GM21576 (cell line): Measurements from ENCODE around the gene SCARF2.
"Not testable (repeated sequence)": the region's sequence is repeated elsewhere in the genome, so short reads cannot be mapped to it uniquely, and the experiment has no call there.

ENCODE experiments used
- ATAC-seq: cut with Tn5 transposase; IDR thresholded peaks from one replicate; pipeline ENCODE4 v1.9.1; 2021; ENCODE audit warnings: mild to moderate bottlenecking, moderate library complexity; ENCODE audit not compliant: unreplicated experiment

The SCARF2 gene

DNA sequence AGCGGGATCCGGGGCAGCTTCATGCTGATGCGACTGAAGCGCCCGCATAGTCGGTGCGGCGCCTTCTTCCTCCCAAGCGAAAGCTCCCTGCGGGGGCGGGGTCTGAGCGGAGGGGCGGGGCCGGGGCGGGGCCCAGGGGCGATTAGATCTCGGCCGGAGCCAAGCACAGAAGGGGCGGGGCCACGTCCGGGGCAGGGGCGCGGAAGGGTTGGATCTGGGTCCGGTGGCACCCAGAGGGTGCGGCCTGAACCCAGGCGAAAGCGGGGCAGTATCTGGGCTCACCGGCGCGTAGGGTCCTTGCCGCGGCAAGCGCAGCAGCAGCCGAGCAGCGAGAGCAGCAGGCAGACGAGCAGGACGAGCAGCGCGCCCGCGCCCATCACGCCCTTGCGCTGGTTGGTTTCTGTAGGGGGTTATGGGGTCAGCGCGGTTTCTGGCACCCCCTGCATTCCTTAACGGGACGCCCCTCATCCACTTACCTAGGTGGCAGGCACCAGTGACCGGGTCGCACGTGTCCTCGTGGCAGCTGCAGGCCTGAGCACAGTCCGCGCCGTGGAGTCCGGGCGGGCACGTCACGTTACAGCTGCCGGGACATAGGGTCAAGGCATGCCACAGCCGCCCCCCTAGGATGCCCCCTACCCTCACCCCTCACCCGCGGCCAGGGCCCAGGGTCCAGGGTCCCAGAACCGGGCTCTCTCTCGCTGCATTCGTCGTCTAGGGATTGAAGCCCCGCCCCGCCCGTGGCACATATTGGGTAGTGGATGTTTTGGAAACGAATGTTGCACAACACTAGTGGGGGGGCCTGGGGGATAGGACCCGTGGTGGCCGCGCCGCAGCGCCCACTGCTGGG, 8.1 kb downstream of the SCARF2 start:
- no peak for ATAC-seq

DNA sequence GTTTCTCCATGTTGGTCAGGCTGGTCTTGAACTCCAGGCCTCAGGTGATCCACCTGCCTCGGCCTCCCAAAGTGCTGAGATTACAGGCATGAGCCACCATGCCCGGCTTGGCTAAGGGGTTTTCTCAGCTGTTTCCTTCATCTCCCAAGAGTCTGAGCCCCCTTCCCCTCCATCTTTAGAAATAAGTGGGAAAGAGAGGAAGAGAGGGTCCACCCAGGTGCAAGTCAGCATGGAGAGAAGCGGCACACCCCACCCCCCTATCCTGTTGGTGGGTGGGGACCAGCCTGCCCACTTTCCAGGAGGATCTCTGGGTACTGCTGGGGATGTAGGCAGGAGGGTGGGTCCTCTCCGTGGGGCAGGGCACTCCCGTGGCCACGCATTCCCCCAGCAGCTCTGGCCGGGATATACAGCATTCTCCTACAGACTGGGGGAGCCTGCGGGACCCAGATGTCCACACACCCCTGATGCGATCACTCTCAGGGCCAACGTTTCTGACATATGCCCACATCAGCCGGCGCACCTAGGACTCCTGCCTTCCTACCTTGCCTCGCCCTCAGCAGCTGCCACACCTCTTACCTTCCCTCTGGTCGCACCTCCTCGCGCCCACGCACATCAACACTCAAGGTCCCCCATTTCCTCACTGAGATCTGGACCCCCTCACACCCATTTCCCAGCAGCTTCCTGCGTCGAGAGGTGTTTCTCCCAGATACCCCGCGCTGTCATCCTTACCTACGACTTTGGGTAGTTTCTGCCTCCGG, 8.9 kb downstream of the SCARF2 start:
- no peak for ATAC-seq

DNA sequence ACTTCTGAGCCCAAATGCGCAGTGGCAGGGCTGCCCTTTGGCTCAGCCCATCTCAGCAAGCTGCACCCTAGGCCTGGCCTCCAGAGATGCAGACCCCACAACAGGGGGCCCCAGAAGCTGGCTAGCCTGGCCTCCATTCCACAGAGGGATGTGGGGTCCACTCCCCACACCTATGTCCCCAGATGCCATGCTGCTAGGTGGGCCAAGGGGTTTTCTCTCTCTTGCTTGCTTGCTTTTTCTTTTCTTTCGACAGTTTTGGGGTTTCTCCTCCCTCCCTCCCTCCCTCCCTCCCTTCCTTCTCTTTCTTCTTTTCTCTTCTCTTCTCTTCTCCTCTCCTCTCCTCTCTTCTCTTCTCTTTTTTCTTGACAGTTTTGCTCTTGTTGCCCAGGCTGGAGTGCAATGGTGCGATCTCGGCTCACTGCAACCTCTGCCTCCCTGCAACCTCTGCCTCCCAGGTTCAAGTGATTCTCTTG, 9.6 kb downstream of the SCARF2 start:
- no peak for ATAC-seq

DNA sequence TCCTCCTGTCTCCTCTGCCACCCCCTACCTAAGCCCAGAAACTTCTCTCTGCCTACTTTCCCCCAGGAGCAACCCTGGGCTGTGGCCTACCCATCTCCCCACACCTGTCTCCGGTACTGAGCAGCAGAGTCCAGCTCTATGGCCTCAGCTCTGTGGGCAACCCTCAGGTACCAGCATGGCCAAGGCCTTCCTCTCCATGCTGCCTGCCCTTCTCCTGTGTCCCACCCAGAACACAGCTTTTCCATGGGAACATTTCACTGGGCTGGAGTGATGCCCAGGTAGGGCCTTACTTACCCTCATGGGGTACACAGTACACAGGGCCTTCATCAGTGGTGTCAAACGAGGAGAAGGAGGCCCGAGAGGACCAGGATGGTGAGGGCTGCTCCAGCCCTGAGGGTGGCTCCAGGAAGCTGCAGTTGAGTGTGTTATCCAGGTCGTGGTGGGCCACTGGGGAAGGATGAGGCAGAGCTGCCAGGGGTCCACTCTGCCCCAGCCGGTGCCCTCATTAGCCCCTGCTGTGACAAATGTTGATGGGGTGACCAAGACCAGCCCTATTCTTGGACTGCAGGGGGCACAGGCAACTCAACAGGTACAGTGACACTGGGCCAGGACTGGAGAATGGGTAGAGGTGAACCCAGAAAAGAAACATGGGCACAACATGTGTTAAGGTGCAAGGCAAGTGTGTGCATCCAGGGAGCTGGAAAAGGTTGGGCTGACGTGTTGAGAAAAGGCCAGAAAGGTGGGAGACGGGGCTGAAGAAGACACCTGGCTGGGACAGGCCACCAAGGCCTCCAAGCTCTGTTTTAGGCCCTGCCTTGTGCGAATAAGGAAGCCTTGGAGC, 10.3 kb downstream of the SCARF2 start:
- ATAC-seq = no peak

DNA sequence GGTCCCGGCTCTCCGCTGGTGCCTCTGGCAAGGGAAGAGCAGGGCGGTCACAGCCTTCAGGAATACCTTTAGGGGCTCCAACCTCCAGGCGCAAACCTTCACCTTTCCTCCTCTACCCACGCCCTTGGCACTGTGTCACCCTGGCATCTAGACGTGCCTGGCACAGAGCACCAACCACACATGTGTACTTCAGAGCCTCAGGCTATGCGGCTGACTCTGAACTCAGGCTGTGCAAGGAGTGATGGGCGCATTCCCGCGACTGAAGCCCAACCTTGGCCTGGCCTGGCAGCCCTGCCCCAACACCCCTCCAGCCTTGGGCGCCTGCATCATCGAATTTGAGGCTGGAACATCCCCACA, 11.4 kb downstream of the SCARF2 start:
- ATAC-seq = no peak

DNA sequence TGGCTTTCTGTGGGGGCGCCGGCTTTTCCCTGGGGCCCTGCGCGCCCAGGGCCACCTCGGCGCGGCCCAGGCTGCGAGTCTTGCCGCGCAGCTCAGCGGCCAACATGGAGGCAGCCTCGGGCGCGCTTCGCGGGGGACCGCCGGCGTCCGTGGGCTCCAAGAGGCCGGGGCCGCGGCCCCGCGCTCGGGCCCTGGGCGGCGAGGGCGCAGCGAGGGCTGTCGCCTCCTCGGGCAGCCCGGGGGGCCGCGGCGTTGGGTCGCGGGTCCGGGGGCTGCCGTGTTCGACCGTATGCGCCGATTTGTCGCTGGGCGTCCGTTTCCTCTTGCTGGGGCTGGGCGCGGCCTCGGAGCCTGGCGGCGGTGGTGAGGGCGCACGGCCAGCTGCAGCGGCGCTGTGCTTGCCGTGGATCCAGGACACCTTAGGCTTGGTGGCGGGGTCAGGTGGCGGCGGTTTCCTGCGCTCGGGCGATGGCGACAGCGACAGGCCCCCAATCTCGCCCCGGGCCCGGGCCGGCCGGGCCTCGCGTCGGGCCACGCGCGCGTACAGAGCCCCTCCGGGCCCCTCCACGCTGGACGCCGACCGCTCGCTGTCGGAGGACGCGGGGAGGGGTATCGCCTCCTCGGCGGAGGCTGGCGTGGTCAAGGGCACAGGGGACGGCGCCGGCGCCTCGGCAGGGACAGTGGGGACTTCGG, 11.9 kb downstream of the SCARF2 start:
- ATAC-seq = no peak

DNA sequence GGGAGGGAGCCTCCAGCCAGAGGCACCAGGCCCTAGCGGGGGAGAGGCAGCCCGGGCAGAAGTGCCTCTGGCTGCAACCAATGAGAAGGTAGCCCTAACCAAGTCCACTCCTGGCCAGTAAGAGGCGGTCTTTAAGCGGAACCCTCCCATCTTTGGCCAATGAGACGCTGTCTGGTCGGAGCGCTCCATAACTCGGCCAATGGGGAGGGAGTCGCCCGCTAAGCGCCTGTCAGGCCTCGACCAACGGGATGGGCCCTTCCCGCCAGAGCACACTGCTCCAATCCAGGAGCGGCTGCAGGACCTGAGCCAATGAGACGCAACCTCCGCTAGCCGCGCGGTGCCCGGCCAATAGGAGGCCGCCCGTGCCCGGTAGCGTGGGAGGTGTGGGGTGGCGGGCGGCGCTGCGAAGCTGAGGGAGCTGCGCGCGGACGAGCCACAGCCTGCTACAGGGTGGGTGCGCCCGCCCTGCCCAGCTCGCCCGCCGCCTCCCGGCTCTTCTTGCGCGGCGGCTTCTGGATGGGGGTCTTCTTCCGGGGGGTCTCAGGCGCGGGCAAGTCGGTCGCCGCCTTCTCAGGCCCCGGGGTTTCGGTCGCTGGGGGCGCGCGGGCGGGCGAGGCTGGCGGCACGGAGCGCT, 12.6 kb downstream of the SCARF2 start:
- ATAC-seq = no peak

DNA sequence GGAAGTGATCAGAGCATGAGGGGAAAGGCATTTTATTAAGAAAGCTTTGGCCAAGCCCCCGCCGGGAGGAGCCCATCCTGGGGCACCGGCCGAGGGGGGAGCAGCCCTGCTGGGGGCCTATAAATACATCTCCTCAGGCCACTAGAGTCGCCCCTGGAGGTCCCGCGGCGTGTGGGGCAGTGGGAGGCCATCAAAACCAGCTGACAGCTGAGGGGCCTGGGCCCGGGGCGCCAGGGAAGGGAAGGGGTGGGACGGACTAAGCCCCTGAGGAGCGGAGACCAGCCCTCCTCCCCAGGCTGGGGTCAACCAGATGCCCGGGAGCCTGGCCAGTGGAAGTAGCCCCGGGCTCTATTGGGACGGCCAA, 13.1 kb downstream of the SCARF2 start:
- ATAC-seq = no peak

GRCh38 chr22:20423906-20424551, 13.6 kb downstream of the SCARF2 start:
- no peak for ATAC-seq

- no peak for ATAC-seq
Observed at GRCh38 chr22:20423008-20423905, 14.4 kb downstream of the SCARF2 start.

- no peak for ATAC-seq
Observed at GRCh38 chr22:20422271-20423007, 15.2 kb downstream of the SCARF2 start.

DNA sequence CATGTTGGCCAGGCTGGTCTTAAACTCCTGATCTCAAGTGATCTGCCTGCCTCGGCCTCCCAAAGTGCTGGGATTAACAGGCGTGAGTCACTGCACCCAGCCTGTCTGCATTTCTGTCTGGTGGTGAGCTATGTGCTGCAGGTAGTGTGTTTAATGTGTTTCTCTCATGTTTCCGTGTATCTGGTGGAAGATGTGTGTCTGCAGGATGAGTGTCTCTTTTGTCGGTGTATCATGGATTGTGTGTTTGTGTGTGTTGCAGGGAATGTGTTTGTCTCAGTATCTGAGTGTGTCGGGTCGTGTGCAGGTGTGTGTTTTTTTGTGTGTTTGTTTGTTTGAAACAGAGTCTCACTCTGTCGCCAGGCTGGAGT, 16.1 kb downstream of the SCARF2 start:
- ATAC-seq = no peak

DNA sequence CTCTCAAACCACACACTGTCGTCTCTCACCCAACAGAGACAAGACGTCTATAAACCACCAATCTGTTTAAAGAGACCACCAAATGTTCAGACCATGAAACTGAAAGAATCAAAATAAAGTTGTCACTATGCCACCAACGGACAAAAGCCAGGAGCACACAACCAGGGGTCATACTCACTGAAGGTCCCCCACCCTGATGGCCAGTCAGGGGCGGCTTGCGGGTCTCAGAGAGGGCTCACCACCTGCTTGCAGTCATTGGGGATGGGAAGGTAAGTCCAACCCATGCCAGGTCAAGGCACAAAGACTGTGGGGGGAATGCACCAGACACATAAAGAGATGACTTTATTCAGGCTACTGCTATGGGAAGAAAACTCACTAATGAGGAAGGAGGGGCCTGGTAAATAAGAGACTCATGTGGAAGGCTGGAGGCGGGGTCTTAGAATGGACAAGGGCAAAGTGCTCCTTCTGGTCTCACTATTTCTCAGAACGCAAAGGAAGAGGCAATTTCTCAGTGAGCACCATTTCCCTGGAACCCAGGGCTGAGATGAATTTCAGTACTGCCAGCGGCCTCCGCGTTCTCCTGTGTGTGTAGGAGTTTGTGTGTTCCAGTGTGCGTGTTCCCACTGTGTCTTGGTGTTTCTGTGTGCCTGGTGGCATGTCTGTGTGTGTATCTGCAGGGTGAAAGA, 17.3 kb downstream of the SCARF2 start:
- ATAC-seq = no peak

GRCh38 chr22:20419664-20419951, 18.0 kb downstream of the SCARF2 start:
- ATAC-seq = no peak

GRCh38 chr22:20418211-20418788, 19.3 kb downstream of the SCARF2 start:
- ATAC-seq = no peak

DNA sequence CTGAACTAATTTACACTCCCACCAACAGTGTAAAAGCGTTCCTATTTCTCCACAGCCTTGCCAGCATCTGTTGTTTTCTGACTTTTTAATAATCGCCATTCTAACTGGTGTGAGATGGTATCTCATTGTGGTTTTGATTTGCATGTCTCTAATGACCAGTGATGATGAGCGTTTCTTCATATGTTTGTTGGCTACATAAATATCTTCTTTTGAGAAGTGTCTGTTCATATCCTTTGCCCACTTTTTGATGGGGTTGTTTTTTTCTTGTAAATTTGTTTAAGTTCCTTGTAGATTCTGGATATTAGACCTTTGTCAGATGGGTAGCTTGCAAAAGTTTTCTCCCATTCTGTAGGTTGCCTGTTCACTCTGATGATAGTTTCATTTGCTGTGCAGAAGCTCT, 21.9 kb downstream of the SCARF2 start:
- not testable (repeated sequence) for ATAC-seq

DNA sequence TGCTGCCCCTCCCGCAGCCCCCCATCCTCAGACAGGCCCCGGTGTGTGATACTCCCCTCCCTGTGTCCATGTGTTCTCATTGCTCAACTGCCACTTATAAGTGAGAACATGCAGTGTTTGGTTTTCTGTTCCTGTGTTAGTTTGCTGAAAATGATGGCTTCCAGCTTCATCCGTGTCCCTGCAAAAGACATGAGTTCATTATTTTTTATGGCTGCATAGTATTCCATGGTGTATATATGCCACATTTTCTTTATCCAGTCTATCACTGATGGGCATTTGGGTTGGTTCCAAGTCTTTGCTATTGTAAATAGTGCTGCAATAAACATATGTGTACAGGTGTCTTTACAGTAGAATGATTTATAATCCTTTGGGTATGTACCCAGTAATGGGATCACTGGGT, 22.4 kb downstream of the SCARF2 start:
- not testable (repeated sequence) for ATAC-seq
